ENCODE data around the gene KEL.

Gene KEL

GRCh38 chr7:142897691-142898090, 64.5 kb downstream of the KEL start:
- TF ChIP-seq CTCF (IDR thresholded peaks at IDR 0.05; ENCODE audit: insufficient read depth, low read length, poor library complexity, severe bottlenecking) = no peak
- no peak overlapping the region for H3K4me3 ChIP-seq (replicated peaks; ENCODE audit: low read depth, low read length)
- DNase-seq (ENCODE audit: extremely low read depth, insufficient read length) = no peak

GRCh38 chr7:142896741-142897379, 65.3 kb downstream of the KEL start:
- TF ChIP-seq CTCF (IDR thresholded peaks at IDR 0.05; ENCODE audit: insufficient read depth, low read length, poor library complexity, severe bottlenecking) = no peak
- no peak for DNase-seq (ENCODE audit: extremely low read depth, insufficient read length)
- Histone ChIP-seq H3K4me3 (replicated peaks; ENCODE audit: low read depth, low read length) (no peak overlapping the region), H3K27me3 (replicated peaks; ENCODE audit: control insufficient read depth, insufficient read depth, low read length) (no peaks in the 10 kb centered on the region; the same call in none of the 2 replicates), H3K36me3 (ENCODE audit: control insufficient read depth, insufficient read depth, low read length) (no peaks in the 10 kb centered on the region)

More at GRCh38 chr7:142897691-142898090, 64.5 kb downstream of the KEL start:
- Histone ChIP-seq H3K27me3 (replicated peaks; ENCODE audit: control insufficient read depth, insufficient read depth, low read length) (no peaks in the 10 kb centered on the region; the same call in none of the 2 replicates), H3K36me3 (ENCODE audit: control insufficient read depth, insufficient read depth, low read length) (no peaks in the 10 kb centered on the region)

GRCh38 chr7:142896151-142896550, 66.0 kb downstream of the KEL start:
- TF ChIP-seq CTCF (IDR thresholded peaks at IDR 0.05; ENCODE audit: insufficient read depth, low read length, poor library complexity, severe bottlenecking) = no peak

GRCh38 chr7:142894985-142895593, 67.1 kb downstream of the KEL start:
- no peak for TF ChIP-seq CTCF (IDR thresholded peaks at IDR 0.05; ENCODE audit: insufficient read depth, low read length, poor library complexity, severe bottlenecking)

More at GRCh38 chr7:142896151-142896550, 66.0 kb downstream of the KEL start:
- Histone ChIP-seq H3K4me3 (replicated peaks; ENCODE audit: low read depth, low read length) (no peak overlapping the region), H3K36me3 (ENCODE audit: control insufficient read depth, insufficient read depth, low read length) (no peaks in the 10 kb centered on the region), H3K27me3 (replicated peaks; ENCODE audit: control insufficient read depth, insufficient read depth, low read length) (no peaks in the 10 kb centered on the region; the same call in none of the 2 replicates)
- DNase-seq (ENCODE audit: extremely low read depth, insufficient read length) = no peak

GRCh38 chr7:142894112-142894984, 67.8 kb downstream of the KEL start:
- H3K4me3 ChIP-seq (replicated peaks; ENCODE audit: low read depth, low read length) = no peak overlapping the region
- H3K36me3 ChIP-seq (ENCODE audit: control insufficient read depth, insufficient read depth, low read length) = no peaks in the 10 kb centered on the region
- no peak for TF ChIP-seq CTCF (IDR thresholded peaks at IDR 0.05; ENCODE audit: insufficient read depth, low read length, poor library complexity, severe bottlenecking)
- no peaks in the 10 kb centered on the region; the same call in 1 of the 2 replicates for H3K27me3 ChIP-seq (replicated peaks; ENCODE audit: control insufficient read depth, insufficient read depth, low read length)
- no peak for DNase-seq (ENCODE audit: extremely low read depth, insufficient read length)

More at GRCh38 chr7:142894985-142895593, 67.1 kb downstream of the KEL start:
- Histone ChIP-seq H3K4me3 (replicated peaks; ENCODE audit: low read depth, low read length) (no peak overlapping the region), H3K36me3 (ENCODE audit: control insufficient read depth, insufficient read depth, low read length) (no peaks in the 10 kb centered on the region), H3K27me3 (replicated peaks; ENCODE audit: control insufficient read depth, insufficient read depth, low read length) (no peaks in the 10 kb centered on the region; the same call in none of the 2 replicates)
- DNase-seq (ENCODE audit: extremely low read depth, insufficient read length) = no peak

Data from GM06990 (cell line).